SK-N-SH treated with all-trans-retinoic acid at 6 μM for 48 hours (cell line): ENCODE measurements around the gene GXYLT1.

Experiments
- CREB5 ChIP-seq: fragments of 250-450 bp; sonication (Bioruptor Pico); IDR thresholded peaks from 2 replicates; pipeline ENCODE4 v1.5.1; 2020; ENCODE audit warnings: low read depth, mild to moderate bottlenecking, moderate library complexity
- ESRRG ChIP-seq: fragments of 250-450 bp; sonication (Bioruptor Pico); IDR thresholded peaks from 2 replicates; pipeline ENCODE4 v1.6.1; 2021; ENCODE audit warnings: mild to moderate bottlenecking
- GLIS3 ChIP-seq: fragments of 250-450 bp; sonication (Bioruptor Pico); IDR thresholded peaks from 2 replicates; pipeline ENCODE4 v1.5.0; 2020; ENCODE audit warnings: mild to moderate bottlenecking, moderate library complexity
- OSR1 ChIP-seq: fragments of 250-450 bp; sonication (Bioruptor Pico); IDR thresholded peaks from 2 replicates; pipeline ENCODE4 v1.8.0; 2022; ENCODE audit warnings: moderate library complexity, mild to moderate bottlenecking, inconsistent platforms
- PATZ1 ChIP-seq: fragments of 250-450 bp; sonication (Bioruptor Pico); IDR thresholded peaks from 2 replicates; pipeline ENCODE4 v1.8.0; 2020; ENCODE audit warnings: mild to moderate bottlenecking, moderate library complexity, borderline replicate concordance
- TSHZ2 ChIP-seq: fragments of 250-450 bp; sonication (Bioruptor Pico); IDR thresholded peaks from 2 replicates; pipeline ENCODE4 v1.5.0; 2020; ENCODE audit warnings: mild to moderate bottlenecking, moderate library complexity
- ZC3H10 ChIP-seq: fragments of 250-450 bp; sonication (Bioruptor Pico); IDR thresholded peaks from 2 replicates; pipeline ENCODE4 v1.5.1; 2021; ENCODE audit warnings: mild to moderate bottlenecking, moderate library complexity
- ZFP3 ChIP-seq: fragments of 250-450 bp; sonication (Bioruptor Pico); IDR thresholded peaks from 2 replicates; pipeline ENCODE4 v1.5.0; 2020; ENCODE audit warnings: mild to moderate bottlenecking, moderate library complexity
- ZFP30 ChIP-seq: fragments of 450-650 bp; formaldehyde crosslinking; IDR thresholded peaks from 2 replicates; pipeline ENCODE4 v1.5.0; 2022; ENCODE audit warnings: mild to moderate bottlenecking, moderate library complexity
- ZNF565 ChIP-seq: fragments of 450-650 bp; formaldehyde crosslinking; conservative IDR thresholded peaks from 2 replicates; pipeline ENCODE4 v1.5.0; 2020; ENCODE audit warnings: low read depth, mild to moderate bottlenecking, moderate library complexity
- ZNF70 ChIP-seq: fragments of 450-650 bp; formaldehyde crosslinking; IDR thresholded peaks from 2 replicates; pipeline ENCODE4 v1.5.0; 2020; ENCODE audit warnings: mild to moderate bottlenecking, moderate library complexity

- TF ChIP-seq PATZ1 (CRISPR knock-in tag), result no peak
- no peak for TF ChIP-seq TSHZ2
- no peak for TF ChIP-seq ZNF70 (CRISPR knock-in tag)
- TF ChIP-seq OSR1 (CRISPR knock-in tag), result no peak
- no peak for TF ChIP-seq GLIS3 (CRISPR knock-in tag)
- TF ChIP-seq ZNF565 (CRISPR knock-in tag), result no peak
- no peak for TF ChIP-seq ZFP30 (CRISPR knock-in tag)
- no peak for TF ChIP-seq ESRRG (CRISPR knock-in tag)
- TF ChIP-seq ZC3H10 (CRISPR knock-in tag), result no peak
- no peak for TF ChIP-seq CREB5 (CRISPR knock-in tag)
- TF ChIP-seq ZFP3, result no peak
Measured at GRCh38 chr12:42144158-42144407, 591 bp downstream of the GXYLT1 start.
